IPS-15b (cell line): ENCODE data around the gene CACNA1C.

Experiments used
- H3K27me3 ChIP-seq: one replicate; pipeline ENCODE4 v1.6.1; 2013; ENCODE audit warnings: low read length; ENCODE audit not compliant: control insufficient read depth, insufficient read depth
- H3K36me3 ChIP-seq: one replicate; pipeline ENCODE4 v1.6.1; 2013; ENCODE audit warnings: low read length; ENCODE audit not compliant: control insufficient read depth, insufficient read depth
- H3K4me1 ChIP-seq: one replicate; pipeline ENCODE4 v1.6.1; 2013; ENCODE audit warnings: mild to moderate bottlenecking, low read length; ENCODE audit not compliant: control insufficient read depth, insufficient read depth
- H3K4me3 ChIP-seq: one replicate; pipeline ENCODE4 v1.5.1; 2013; ENCODE audit warnings: low read depth, low read length
- H3K9ac ChIP-seq: one replicate; pipeline ENCODE4 v1.6.1; 2013; ENCODE audit warnings: low read depth, mild to moderate bottlenecking, low read length
- H3K9me3 ChIP-seq: one replicate; pipeline ENCODE4 v1.6.1; 2013; ENCODE audit warnings: mild to moderate bottlenecking, low read length; ENCODE audit not compliant: control insufficient read depth, insufficient read depth

The CACNA1C gene

DNA sequence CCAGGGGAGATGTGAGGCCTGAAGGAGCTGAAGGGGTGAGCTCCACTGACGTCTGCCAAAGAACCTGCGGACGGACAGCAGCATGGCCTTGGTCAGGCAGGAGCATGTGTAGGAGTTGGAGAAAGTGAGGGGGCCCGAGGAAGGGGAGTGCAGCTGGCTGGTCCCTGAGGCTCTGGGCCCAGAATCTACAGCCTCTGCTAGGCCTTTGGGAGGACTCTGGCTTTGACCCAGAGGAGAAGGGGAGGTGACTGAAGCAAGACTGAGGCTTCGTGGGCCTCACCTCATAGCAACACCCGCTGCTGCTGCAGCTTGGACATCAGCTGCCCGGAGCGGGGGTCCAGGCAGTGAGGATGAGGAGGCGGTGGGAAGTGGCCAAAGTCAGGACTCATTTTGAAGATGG is 525.4 kb downstream of the CACNA1C start:
- Histone ChIP-seq H3K9ac (no peak overlapping the region), H3K4me3 (no peak overlapping the region), H3K27me3 (peaks cover 10% of the 10 kb centered on the region), H3K36me3 (no peaks in the 10 kb centered on the region), H3K9me3 (no peaks in the 10 kb centered on the region), H3K4me1 (no peaks in the 10 kb centered on the region)

- Histone ChIP-seq H3K27me3 (peaks cover 15% of the 10 kb centered on the region), H3K36me3 (no peaks in the 10 kb centered on the region), H3K9ac (no peak overlapping the region), H3K4me1 (no peaks in the 10 kb centered on the region), H3K9me3 (no peaks in the 10 kb centered on the region), H3K4me3 (no peak overlapping the region)
These were observed 526.0 kb downstream of the CACNA1C start for GRCh38 chr12:2578772-2579171.

DNA sequence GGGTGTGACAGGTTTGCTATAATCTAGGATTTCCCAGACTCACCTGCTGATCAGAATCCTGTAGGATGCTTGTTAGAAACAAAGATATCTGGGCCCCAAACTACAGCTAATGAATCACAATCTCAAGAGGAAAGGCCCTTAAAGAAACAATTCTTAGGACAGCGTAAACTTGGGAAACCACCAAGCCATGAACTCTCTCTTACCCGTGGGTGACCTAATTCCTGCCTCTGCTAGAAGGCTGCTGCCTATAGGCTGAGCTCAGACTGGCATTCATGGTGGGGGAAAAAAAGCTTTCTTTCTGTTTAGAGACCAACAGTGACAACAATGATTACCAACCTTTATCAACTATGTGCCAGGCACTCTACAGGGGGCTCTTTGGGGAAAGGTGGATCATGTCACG is 528.0 kb downstream of the CACNA1C start:
- H3K36me3 ChIP-seq: no peaks in the 10 kb centered on the region
- no peak overlapping the region for H3K4me3 ChIP-seq
- peaks cover 28% of the 10 kb centered on the region for H3K27me3 ChIP-seq
- no peak overlapping the region for H3K9ac ChIP-seq
- no peaks in the 10 kb centered on the region for H3K4me1 ChIP-seq
- no peaks in the 10 kb centered on the region for H3K9me3 ChIP-seq

GRCh38 chr12:2581293-2582045 is 528.7 kb downstream of the CACNA1C start:
- no peaks in the 10 kb centered on the region for H3K4me1 ChIP-seq
- no peak overlapping the region for H3K9ac ChIP-seq
- H3K36me3 ChIP-seq: no peaks in the 10 kb centered on the region
- H3K9me3 ChIP-seq: no peaks in the 10 kb centered on the region
- H3K4me3 ChIP-seq: no peak overlapping the region
- H3K27me3 ChIP-seq: peaks cover 32% of the 10 kb centered on the region

- H3K4me3 ChIP-seq: no peak overlapping the region
- H3K9ac ChIP-seq: no peak overlapping the region
- no peaks in the 10 kb centered on the region for H3K9me3 ChIP-seq
- no peaks in the 10 kb centered on the region for H3K4me1 ChIP-seq
- H3K36me3 ChIP-seq: no peaks in the 10 kb centered on the region
- peaks cover 33% of the 10 kb centered on the region for H3K27me3 ChIP-seq
These were observed 529.8 kb downstream of the CACNA1C start for GRCh38 chr12:2582631-2583030.

- Histone ChIP-seq H3K9me3 (no peaks in the 10 kb centered on the region), H3K9ac (no peak overlapping the region), H3K27me3 (peaks cover 33% of the 10 kb centered on the region), H3K36me3 (no peaks in the 10 kb centered on the region), H3K4me3 (peak overlapping the region; percentile 26), H3K4me1 (no peaks in the 10 kb centered on the region)
These were observed 530.3 kb downstream of the CACNA1C start for GRCh38 chr12:2583091-2583497.

DNA sequence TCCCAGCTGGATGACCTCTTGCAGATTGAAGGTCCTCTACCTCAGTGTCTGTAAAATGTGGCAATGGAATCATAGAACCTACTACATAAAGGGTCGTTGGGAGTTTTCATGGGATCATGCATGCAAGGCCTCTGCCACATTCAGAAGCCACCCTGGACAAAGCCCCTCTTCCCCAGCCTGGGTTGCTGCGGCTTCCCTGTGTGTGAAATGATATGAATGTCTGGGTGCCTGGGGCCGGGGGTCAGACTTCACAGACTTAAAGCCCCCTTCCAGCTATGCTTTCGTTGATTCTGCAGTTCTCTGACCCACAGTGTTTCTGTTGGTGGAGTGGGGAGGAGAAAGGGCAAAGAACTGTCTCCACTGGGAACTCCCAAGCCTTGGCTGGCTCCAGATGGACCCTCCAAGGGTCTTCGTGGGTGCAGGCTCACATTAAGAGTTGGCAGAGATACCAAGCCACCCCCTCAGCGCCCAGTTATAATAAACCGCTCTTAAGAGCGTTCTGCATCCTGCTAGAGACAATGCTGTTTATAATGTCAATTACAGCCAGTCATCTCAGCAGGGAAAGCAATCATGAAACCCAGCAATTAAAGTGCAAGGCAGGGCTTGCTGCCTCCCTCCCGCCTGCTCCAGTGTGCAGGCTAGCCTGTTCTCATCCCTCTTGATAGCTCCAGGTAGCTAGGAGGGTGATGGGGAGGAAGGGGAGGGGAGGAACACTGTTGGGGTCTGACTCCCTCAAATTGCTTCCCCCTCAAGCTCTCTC is 531.0 kb downstream of the CACNA1C start:
- Histone ChIP-seq H3K27me3 (peaks cover 33% of the 10 kb centered on the region), H3K9ac (no peak overlapping the region), H3K36me3 (no peaks in the 10 kb centered on the region)

GRCh38 chr12:2586156-2587038 is 533.6 kb downstream of the CACNA1C start:
- Histone ChIP-seq H3K9me3 (no peaks in the 10 kb centered on the region), H3K4me1 (no peaks in the 10 kb centered on the region), H3K9ac (no peak overlapping the region), H3K4me3 (no peak overlapping the region), H3K36me3 (no peaks in the 10 kb centered on the region), H3K27me3 (peaks cover 33% of the 10 kb centered on the region)

More for the DNA sequence above, 531.0 kb downstream of the CACNA1C start:
- no peaks in the 10 kb centered on the region for H3K9me3 ChIP-seq
- H3K4me1 ChIP-seq: no peaks in the 10 kb centered on the region
- no peak overlapping the region for H3K4me3 ChIP-seq

GRCh38 chr12:2588345-2588744 is 535.6 kb downstream of the CACNA1C start:
- Histone ChIP-seq H3K9me3 (no peaks in the 10 kb centered on the region), H3K9ac (no peak overlapping the region), H3K4me3 (no peak overlapping the region), H3K36me3 (no peaks in the 10 kb centered on the region), H3K4me1 (no peaks in the 10 kb centered on the region), H3K27me3 (peaks cover 22% of the 10 kb centered on the region)

DNA sequence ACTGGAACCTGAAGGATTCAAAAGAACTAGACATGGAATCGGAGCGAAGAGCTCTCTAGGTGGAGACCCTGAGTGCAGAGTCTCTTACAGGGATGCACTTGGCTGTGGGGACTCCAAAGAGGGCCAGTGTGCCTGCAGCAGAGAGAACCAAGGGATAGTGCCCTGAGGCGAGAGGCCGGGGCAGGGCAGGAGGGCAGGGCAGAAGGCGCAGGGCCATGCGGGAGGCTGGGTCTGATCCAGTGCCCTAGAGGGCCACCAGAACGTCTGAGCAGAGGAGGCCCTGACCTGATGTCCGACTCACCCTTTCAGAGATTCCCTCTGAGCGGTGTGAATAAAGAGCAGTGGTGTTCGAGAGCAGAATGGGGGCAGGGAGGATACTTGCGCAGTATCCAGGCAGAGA is 536.6 kb downstream of the CACNA1C start:
- H3K9ac ChIP-seq: no peak overlapping the region
- H3K27me3 ChIP-seq: peaks cover 12% of the 10 kb centered on the region
- H3K4me1 ChIP-seq: no peaks in the 10 kb centered on the region
- H3K9me3 ChIP-seq: no peaks in the 10 kb centered on the region
- H3K4me3 ChIP-seq: no peak overlapping the region
- no peaks in the 10 kb centered on the region for H3K36me3 ChIP-seq

DNA sequence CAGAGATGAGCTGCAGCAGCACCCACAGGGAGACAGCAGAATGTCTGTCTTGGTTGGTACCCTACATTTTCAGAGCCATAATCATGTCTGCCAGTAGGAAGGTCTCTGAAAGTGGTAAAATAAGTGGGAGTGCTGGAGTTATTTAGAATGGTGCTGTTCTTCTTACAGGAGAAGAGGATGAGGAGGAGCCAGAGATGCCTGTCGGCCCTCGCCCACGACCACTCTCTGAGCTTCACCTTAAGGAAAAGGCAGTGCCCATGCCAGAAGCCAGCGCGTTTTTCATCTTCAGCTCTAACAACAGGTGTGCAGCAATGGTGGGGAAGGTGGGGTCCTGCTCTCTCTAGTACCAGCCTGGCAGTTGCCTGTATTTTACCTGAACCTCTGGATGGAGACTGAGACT is 540.3 kb downstream of the CACNA1C start:
- no peak overlapping the region for H3K9ac ChIP-seq
- H3K27me3 ChIP-seq: no peaks in the 10 kb centered on the region
- H3K4me1 ChIP-seq: no peaks in the 10 kb centered on the region
- H3K9me3 ChIP-seq: no peaks in the 10 kb centered on the region
- H3K36me3 ChIP-seq: no peaks in the 10 kb centered on the region
- H3K4me3 ChIP-seq: no peak overlapping the region
